CD4-positive, alpha-beta T cell treated with Interleukin-4 for 1 hour (primary cell): ENCODE measurements around the gene NDUFA7.
"Not testable (repeated sequence)": the region's sequence is repeated elsewhere in the genome, so short reads cannot be mapped to it uniquely, and the experiment has no call there.

Experiments used
- DNase-seq, 2 donors: peaks; one replicate each; pipeline ENCODE4 v3.0.0-alpha.2; 2020 to 2022

The NDUFA7 gene

DNA sequence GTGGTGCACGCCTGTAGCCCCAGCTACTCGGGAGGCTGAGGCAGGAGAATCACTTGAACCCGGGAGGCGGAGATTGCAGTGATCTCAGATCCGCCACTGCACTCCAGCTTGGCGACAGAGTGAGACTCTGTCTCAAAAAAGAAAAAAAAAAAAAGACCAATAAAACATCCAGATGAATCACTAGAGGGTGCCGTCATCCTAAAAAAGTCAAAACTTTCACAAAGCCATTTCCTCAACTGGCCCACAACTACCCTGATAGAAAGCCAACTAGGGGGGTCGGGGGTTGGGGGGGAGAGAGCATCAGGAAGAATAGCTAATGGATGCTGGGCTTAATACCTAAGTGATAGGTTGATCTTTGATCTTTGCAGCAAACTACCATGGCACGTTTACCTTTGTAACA is 2.3 kb downstream of the NDUFA7 start:
- not testable (repeated sequence) for DNase-seq

DNA sequence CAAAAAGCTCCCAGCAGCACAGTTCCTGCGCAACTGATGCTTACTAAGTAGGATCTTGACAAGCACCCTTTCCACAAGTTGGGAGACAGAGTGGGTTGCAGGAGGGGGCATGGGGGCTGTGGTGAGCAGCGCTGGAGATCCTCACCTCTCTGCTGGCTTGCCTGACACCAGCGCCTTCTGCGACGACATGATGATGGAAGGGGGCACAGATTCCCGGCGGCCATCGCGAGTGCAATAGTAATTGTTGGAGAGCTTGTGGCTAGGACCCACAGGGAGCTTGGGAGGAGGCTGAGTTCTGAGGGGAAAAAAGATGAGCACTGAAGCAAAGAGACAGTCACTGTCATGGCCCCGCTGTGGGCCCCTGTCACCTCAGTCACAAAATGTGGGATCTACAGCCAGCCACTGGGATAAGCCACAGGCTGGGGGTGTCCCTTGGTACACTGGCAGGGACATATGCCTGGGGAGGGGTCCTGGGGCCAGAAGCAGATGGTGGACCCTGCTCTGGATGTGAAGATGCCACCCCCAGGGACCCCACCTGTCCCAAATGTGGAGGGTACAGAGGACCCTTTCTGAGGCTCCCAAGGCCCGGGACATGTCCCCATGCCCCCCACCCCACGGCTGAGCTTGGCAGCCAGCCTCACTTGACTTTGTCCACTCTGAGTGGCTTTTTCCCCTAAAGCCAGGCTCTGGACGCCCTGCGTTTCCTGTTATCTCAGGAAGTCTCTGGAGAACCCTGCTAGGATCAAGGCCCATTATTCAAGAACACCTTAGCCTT is 4.6 kb downstream of the NDUFA7 start:
- DNase-seq: no peak

DNA sequence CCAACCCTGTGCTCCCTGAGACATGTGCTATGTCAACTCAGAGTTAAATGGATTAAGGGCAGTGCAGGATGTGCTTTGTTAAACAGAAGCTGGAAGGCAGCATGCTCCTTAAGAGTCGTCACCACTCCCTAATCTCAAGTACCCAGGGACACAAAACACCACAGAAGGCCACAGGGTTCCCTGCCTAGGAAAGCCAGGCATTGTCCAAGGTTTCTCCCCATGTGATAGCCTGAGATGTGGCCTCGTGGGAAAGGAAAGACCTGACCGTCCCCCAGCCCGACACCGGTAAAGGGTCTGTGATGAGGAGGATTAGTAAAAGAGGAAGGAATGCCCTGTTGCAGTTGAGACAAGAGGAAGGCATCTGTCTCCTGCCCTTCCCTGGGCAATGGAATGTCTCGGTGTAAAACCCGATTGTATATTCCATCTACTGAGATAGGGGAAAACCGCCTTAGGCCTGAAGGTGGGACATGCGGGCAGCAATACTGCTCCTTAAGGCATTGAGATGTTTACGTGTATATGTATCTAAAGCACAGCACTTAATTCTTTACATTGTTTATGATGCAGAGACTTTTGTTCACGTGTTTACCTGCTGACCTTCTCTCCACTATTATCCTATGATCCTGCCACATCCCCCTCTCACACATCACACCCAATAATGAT is 6.1 kb downstream of the NDUFA7 start:
- not testable (repeated sequence) for DNase-seq

DNA sequence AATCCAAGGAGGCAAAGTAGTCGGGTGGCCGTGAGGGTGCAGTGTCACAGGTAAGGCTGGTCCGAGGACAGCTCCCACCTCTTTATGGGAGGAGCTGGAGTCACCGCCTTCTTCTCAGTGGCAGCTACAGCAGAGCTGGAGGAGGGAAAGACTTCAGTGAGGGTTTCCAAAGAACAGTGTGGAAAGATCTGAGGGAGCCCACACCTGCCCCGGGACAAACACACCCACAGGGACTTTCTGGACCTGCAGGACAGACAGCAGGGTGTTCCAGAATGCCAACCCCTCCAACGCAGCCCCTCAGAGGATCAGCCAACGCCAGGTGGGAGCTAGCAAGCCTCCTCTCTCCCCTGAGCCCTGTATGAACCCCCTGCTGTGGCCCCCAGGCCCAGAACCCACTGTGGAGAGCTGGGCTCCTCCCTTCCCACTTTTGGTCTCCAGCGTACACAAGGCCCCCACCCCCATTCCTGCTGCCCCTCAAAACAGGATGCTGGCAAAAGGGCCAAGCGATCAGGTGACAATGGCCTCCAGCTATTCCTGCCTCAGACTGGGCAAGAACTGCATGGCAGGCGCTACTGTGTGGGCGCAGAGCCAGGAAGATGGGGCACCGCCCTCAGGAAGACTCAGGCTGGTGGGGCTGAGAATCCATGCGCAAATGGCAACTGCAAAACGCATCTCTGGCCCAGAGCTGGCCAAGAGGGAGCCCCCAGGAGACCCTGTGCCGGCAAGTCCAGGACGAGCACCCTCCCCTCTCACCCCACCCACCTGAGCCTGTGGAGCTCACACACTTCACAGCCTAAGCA is 9.5 kb downstream of the NDUFA7 start:
- no peak for DNase-seq

DNA sequence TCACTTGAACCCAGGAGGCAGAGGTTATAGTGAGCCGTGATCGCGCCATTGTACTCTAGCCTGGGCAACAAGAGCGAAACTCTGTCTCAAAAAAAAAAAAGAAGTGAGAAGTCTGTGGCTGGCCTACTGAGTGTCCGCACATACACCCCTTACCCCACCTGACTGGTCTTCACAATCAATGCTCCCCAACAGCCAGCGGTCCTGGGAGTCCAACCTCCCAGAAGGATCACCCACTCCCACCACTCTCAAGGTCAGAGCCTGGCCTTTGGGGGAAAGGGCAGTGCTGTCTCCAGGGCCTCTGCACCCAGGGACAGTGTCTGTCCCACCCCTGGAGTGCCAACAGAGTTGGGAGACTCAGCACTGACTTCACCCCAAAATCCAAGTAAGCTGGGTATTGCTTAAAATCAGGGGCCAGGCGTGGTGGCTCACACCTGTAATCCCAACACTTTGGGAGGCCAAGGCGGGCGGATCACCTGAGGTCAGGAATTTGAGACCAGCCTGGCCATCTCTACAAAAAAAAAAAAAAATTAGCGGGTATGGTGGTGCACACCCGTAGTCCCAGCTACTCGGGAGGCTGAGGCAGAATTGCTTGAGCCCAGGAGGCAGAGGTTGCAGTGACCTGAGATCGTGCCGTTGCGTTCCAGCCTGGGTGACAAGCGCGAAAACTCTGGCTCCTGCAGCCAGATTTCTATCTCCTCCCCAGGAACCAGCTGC is 10.7 kb downstream of the NDUFA7 start:
- DNase-seq: no peak

DNA sequence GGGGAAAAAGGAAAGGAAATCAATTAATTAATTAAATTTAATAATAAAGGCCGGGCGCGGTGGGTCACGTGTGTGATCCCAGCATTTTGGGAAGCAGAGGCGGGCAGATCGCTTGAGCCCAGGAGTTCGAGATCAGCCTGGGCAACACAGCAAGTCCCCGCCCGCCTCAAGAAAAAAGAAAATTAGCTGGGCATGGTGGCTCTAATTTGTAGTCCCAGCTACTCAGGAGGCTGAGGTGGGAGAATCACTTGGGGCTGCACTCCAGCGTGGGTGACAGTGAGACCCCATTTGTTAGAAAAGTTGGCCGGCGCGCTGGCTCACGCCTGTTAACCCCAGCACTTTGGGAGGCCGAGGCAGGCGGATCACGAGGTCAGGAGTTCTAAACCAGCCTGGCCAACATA is 12.3 kb downstream of the NDUFA7 start:
- no peak for DNase-seq

DNA sequence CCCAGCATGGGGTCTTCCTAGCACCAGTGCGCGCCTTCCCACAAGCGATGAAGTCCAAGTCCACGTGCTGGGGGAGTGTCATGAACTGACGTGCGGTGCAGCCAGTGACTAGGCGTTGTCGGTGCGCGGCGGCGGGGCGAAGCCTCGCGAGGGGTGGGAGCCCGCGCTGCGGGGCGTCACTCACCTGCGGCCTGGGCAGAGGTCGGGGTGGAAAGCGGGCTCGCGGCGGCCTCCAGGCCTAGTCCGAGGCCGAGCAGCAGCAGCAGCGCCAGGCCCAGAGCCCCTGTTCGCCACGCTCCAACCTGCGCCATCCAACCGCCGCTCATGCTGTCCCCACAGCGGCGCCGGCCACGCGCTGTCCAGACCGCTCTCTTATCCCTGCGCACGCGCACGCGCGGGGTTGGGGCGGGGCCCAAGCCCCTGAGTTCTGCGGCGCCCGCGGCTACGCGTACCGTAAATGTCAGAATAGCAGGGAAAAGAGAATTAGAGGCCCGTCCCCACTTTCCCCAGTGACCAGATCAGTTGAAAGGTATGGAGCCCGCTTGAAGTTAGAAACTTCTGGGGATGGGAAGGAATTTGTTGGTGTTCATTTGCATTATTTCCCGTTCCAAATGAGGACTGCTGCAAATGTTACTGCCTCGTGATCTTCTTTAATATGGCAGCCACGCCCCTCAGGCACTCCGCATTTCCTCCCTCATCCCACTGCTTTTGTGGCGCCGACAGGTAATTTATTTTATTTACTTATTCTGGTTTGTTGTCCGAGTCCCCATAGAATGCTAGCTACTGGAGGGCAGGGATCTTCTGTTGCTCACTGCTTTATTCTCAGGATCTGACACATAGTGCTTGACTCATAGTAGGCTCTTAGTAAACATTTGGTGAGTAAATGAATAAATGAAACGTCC is 13.0 kb downstream of the NDUFA7 start, which contains the start of gene CD320:
Gene CD320, minus strand, starts transcription at position 394 of the 902 bp plus-strand sequence. Its CDS starts 68 bp downstream, at position 326.
- peak; percentile 80 to 86 for DNase-seq

DNA sequence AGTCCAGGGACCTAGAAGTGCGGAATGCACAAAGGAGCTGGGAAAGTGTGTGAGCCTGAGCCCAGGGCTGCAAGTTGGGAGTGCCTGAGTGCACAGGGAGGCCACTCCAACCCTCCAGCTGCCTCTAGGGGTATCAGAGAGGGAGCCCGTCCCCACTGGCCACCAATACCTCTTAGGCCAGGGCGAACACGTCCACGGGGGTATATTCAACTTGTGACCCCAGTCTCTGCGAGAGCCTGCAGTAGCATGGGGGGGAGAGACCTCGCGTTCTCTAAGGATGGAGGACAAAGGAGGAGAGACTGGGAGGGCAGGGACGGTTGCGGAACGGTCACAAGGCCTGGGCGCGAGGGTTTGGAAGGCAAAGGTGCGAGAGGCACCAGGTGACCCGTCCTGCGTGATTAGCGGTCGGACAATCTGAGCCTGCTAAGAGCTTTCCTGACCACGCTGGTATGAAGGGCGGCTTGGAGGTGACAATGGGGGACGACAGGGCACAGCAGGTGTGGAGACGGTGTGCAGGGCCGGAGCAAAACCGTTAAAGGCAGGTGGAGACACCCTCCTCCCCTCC is 13.7 kb downstream of the NDUFA7 start:
- peak in 1 of 2 donors; percentile 7 for DNase-seq

DNA sequence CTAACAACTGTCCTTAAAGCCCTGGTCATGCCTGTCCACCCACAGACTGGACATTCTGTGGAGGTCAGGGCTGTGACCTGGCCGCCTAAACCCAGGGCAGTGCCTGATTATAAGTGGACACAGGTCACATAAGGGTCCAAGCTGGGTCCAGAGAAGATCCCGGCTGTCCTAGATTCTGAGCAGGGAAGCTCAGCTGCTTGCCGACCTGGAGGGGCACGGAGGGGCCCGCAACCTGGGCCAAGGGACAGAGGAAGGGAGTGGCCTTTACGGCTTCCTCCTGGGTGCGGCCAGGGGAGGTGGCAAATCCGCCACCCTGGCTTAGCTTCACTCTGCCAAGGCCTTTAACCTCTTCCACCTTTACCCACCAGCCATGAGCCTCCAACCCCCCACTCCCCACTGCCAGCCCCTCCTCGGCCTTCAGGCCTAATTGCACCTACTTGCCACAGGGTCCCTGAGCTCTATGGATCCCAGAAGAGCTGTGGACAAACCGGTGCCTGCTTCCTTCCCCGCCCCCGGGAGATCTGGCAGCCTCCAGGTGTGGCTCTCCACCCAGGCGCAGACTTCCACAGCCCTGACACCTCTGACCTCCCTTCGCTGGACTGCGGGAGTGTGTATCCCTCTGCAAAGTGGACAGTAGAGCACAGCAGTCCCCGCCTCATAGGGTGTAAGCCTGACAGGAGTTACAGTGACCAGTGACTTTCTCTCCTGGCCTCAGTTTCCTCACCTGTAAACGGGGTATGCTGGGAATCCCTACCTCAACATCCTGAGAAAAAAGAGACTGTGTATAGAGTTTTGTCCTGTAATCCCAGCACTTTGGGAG is 14.7 kb downstream of the NDUFA7 start:
- DNase-seq: peak in 1 of 2 donors; percentile 6

DNA sequence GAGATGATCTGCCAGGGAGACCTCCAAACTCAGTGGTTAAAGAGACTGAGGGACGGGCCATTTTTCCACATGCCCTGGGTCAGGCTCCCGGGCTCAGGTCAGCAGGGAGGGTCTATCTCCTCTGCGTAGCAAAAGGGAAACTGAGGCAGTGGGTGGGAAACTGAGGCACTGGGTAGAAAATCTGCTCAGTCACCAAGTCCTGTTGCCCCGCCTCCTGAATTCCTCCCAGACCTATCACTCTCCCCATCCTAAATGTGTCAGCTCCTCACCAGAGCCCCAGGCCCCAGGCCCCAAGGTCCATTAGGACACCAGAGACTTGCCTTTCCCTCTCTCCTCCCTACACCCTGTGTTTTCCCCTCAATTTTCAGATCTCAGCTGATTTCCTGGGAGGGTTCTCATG is 15.4 kb downstream of the NDUFA7 start:
- DNase-seq: peak in 1 of 2 donors; percentile 5

DNA sequence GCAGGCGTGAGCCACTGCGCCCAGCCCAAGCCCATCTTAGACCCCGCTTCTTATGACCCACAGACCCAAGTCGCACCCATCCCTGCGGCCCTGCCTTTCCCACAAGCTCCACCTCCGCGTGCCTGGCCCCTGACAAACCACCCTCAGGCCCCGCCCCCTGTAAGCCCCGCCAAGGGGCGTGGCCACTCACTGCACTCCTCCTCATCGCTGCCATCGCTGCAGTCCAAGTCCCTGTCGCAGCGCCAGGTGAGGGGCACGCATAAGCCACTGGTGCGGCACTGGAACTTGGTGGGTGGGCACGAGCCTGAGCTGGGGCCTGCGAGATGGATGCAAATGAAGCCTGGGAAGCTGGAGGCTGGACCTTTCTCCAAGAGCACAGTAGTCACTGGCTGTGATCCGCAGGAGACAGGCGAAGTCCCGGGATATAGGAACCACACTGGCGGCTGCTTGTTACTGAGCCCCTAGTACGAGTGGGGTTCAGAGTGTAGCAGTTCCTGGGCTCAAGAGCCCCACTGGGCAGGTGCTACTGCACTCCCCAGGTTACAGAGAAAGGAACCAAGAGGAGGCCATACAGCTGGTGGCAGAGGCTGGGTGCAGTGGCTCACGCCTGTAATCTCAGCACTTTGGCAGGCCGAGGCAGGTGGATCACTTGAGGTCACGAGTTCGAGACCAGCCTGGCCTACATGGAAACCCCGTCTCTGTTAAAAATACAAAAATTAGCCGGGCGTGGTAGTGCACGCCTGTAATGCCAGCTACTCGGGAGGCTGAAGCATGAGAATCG is 16.1 kb downstream of the NDUFA7 start:
- peak in 1 of 2 donors; percentile 14 for DNase-seq

DNA sequence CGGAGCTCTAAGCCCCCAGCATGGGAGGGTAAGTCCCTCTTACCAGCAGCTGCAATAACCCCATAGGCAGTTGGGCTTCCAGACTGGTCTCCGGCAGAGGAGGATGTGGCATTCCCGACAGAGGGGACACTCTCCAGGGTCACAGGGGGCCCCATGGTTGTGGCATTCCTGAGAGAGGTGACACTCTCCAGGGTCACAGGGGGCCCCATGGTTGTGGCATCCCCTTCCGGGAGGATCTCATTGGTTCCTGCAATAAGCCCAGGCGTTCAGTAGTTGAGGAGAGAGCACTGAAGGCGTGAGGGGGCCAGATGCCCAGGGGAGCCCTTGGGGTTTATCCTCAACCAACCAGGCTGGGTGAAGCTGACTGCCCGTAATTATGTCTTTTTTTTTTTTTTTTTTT is 18.4 kb downstream of the NDUFA7 start:
- DNase-seq: peak in 1 of 2 donors; percentile 8

DNA sequence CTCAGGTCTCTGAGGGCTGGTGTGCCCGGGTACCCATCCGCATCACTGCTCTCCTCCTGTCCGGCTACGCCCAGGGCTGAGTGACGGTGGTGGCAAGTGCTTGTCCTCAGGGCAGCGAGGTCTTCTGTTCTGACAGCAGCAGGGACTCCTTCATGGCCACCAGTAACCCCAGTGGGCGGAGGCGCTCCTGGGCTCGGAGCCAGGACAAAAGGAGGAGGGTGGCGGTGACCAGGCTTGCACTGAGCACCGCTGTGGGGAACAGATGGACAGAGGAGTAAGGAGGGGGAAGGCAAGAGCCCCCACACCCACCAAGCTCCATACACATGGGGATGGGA is 18.9 kb downstream of the NDUFA7 start:
- no peak for DNase-seq

DNA sequence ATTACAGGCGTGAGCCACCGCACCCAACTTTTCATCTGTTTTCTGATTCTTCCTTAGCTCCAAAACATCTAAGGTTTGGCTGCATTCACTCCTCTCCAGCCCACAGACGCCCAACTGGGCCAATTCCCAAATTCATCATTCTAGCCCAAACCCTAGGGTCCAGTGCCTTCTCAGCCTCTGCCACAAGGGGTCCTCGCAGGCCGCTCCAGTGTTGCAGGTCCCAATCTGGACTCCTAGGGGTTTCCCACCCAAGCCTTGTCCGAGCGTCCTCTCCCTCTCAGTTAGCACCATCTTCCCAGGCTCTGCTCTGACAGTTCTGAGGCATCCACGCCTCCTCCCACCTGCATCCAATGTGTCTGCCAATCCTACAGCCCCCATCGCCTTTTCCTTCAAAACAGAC is 29.8 kb downstream of the NDUFA7 start:
- DNase-seq: not testable (repeated sequence)

DNA sequence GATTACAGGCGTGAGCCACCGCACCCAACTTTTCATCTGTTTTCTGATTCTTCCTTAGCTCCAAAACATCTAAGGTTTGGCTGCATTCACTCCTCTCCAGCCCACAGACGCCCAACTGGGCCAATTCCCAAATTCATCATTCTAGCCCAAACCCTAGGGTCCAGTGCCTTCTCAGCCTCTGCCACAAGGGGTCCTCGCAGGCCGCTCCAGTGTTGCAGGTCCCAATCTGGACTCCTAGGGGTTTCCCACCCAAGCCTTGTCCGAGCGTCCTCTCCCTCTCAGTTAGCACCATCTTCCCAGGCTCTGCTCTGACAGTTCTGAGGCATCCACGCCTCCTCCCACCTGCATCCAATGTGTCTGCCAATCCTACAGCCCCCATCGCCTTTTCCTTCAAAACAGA is 44.7 kb downstream of the NDUFA7 start:
- not testable (repeated sequence) for DNase-seq

DNA sequence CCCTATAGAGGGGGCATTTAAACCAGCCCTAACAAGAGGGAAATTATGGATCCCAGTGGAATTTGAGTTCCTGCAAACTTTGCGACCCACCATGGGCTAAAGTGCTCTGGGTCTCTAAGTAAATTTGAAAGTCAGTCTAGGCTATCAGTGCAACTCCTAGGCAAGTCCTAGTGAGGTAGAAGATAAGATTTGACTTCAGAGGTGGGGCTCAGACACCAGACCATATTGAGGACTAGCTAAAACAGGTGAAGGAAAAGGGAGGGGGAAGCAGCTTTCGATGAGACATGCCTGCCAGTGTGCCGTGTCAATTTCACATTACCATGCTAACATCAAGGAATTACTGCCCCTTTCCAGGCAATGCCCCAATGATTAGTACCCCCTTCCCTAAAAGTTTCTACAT is 51.5 kb downstream of the NDUFA7 start:
- no peak for DNase-seq

DNA sequence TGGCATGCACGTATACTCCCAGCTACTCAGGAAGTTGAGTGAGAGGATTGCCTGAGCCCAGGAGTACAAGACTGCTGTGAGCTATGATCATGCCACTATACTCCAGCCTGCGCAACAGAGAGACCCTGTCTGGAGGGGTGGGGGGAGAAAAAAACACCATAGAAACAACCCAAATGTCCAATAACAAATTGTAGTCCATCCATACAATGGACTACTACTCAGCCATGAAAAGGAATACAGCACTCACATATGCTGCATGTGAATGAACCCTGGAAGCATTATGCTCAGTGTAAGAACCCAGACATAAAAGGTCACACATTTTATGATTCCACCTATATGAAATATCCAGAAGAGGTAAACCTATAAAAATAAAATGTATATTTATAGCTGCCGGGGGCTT is 55.3 kb downstream of the NDUFA7 start:
- DNase-seq: no peak

DNA sequence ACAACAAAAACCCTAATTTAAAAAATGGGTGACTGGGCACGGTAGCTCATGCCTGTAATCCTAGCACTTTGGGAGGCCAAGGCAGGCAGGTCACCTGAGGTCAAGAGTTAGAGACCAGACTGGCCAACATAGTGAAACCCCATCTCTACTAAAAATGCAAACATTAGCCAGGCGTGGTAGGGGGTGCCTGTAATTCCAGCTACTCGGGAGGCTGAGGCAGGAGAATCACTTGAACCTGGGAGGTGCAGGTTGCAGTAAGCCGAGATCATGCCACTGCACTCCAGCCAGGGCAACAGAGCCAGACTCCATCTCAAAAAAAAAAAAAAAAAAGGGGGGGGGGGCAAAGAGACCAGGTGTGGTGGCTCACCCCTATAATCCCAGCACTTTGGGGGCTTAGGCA is 56.9 kb downstream of the NDUFA7 start:
- not testable (repeated sequence) for DNase-seq

DNA sequence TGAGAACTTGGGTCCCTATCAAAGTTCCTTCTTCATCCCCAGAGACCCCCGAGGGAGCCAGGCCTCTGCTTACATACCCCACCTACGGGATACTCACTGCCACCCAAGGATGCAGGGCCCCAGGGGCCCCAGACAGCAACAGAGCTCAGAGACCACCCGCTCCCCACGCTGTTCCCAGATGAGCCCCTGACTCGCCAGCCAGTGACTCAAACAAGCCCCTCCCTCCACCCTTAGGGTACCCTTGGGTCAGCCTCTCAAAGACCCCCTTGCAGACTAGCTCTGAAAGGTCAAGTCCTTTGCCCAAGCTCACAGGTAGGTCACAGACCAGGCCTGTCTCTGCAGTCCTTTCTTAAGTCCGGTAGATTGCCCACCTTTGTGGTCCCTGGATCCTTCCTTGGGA is 58.7 kb downstream of the NDUFA7 start:
- DNase-seq: peak in 1 of 2 donors; percentile 6

DNA sequence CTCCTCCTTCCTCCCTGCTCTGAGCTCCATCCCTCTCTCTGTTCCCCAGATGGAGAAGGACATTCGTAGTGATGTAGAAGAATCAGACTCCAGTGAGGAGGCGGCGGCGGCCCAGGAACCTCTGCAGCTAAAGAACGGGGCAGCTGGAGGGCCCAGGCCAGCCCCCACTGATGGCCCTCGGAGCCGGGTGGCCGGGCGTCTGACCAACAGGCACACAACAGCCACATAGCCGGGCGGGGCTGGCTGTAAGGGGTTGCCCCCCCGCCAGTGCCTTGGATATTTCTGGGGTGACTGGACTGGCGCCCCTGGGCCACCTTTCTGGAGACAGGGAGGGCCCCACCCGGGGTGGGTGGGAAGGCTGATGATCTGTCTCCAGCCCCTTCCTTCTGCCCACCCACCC is 59.3 kb downstream of the NDUFA7 start:
- peak in 1 of 2 donors; percentile 5 for DNase-seq
